Activated naive CD8-positive, alpha-beta T cell treated with anti-CD3 and anti-CD28 coated beads, Interleukin-2, amount 10 ng/mL, durations not matched to agents 7 days and 5 days (primary cell): ENCODE measurements around the gene TPRN. TPM values are rescaled to one million over a fixed set of nuclear protein-coding genes. Genes with fewer than 3 reads are reported as not detected.

Experiments
- ATAC-seq: fragments of 150-1000 bp; cut with Tn5 transposase; one replicate; pipeline ENCODE4 v1.10.0; 2021; ENCODE audit warnings: low read depth, moderate library complexity
- POLR2A ChIA-PET: fragments of 350-600 bp; sonication (Branson Sonifier 250); formaldehyde crosslinking; loops from one replicate; lab custom pipeline; 2021; ENCODE audit warnings: antibody characterized with exemption; lab: Charles Lee
- DNase-seq: peaks from one replicate; pipeline ENCODE4 v3.0.0; 2021
- H3K27ac Mint-ChIP-seq: one replicate; pipeline ENCODE4 v1.8.0; 2022; ENCODE audit warnings: mild to moderate bottlenecking, mixed read lengths
- H3K27me3 Mint-ChIP-seq: one replicate; pipeline ENCODE4 v1.8.0; 2022; ENCODE audit warnings: mild to moderate bottlenecking, moderate library complexity, mixed read lengths
- H3K36me3 Mint-ChIP-seq: one replicate; pipeline ENCODE4 v1.8.0; 2021; ENCODE audit warnings: mild to moderate bottlenecking, mixed read lengths
- H3K4me1 Mint-ChIP-seq: one replicate; pipeline ENCODE4 v1.8.0; 2021; ENCODE audit warnings: mixed read lengths
- H3K4me3 Mint-ChIP-seq: one replicate; pipeline ENCODE4 v1.8.0; 2022; ENCODE audit warnings: mild to moderate bottlenecking, moderate library complexity, mixed read lengths
- H3K9me3 Mint-ChIP-seq: one replicate; pipeline ENCODE4 v1.8.0; 2021; ENCODE audit warnings: mixed read lengths
- total RNA-seq, 2 experiments: library from RNA; stranded (reverse); gene quantifications; one replicate each; pipeline ENCODE4 v1.2.3, GENCODE V29; 2021

TPRN gene
- total RNA-seq, 2 experiments from 2014 or later: 11.2 to 14.7 TPM

GRCh38 chr9:137232510-137232909 is 32.0 kb upstream of the TPRN start:
- Mint-ChIP-seq H3K4me3 (no peak overlapping the region), H3K27ac (no peak overlapping the region), H3K27me3 (peaks cover 2% of the 10 kb centered on the region), H3K36me3 (no peaks in the 10 kb centered on the region), H3K4me1 (peaks cover 2% of the 10 kb centered on the region), H3K9me3 (no peaks in the 10 kb centered on the region)
- ATAC-seq: no peak
- POLR2A ChIA-PET: interaction anchor here (1.1 kb wide), 1 partner anchor 10 kb away, joined by 3 read pairs; no protein-coding TSS in a partner anchor
- no peak for DNase-seq

- ATAC-seq: no peak
- no peak overlapping the region for H3K4me3 Mint-ChIP-seq
- peaks cover 2% of the 10 kb centered on the region for H3K27me3 Mint-ChIP-seq
- DNase-seq: no peak
- H3K9me3 Mint-ChIP-seq: no peaks in the 10 kb centered on the region
- no peak overlapping the region for H3K27ac Mint-ChIP-seq
- POLR2A ChIA-PET: interaction anchor here (1.7 kb wide), 1 partner anchor 9 kb away, joined by 8 read pairs; the partner anchor contains the start of gene TUBB4B
- peaks cover 4% of the 10 kb centered on the region for H3K4me1 Mint-ChIP-seq
- no peaks in the 10 kb centered on the region for H3K36me3 Mint-ChIP-seq
Measured at GRCh38 chr9:137232101-137232500, 31.6 kb upstream of the TPRN start.

GRCh38 chr9:137231372-137232039 is 31.0 kb upstream of the TPRN start:
- no peak for DNase-seq
- H3K36me3 Mint-ChIP-seq: no peaks in the 10 kb centered on the region
- H3K27ac Mint-ChIP-seq: no peak overlapping the region
- H3K9me3 Mint-ChIP-seq: no peaks in the 10 kb centered on the region
- H3K4me1 Mint-ChIP-seq: peaks cover 4% of the 10 kb centered on the region
- H3K4me3 Mint-ChIP-seq: no peak overlapping the region
- peaks cover 2% of the 10 kb centered on the region for H3K27me3 Mint-ChIP-seq
- no peak for ATAC-seq
- POLR2A ChIA-PET: interaction anchor here (1.7 kb wide), 1 partner anchor 9 kb away, joined by 8 read pairs; the partner anchor contains the start of gene TUBB4B

- POLR2A ChIA-PET: interaction anchor here (1.7 kb wide), 1 partner anchor 10 kb away, joined by 8 read pairs; the partner anchor contains the start of gene TUBB4B
- peaks cover 2% of the 10 kb centered on the region for H3K27me3 Mint-ChIP-seq
Measured at GRCh38 chr9:137230705-137231371, 30.3 kb upstream of the TPRN start, which contains the start of gene SLC34A3. Gene SLC34A3, plus strand, starts transcription at chr9:137230901. Its CDS starts 802 bp downstream, at chr9:137231703.

GRCh38 chr9:137229903-137230704 is 29.6 kb upstream of the TPRN start:
- no peaks in the 10 kb centered on the region for H3K36me3 Mint-ChIP-seq
- POLR2A ChIA-PET: interaction anchor here (1.7 kb wide), 1 partner anchor 11 kb away, joined by 8 read pairs; the partner anchor contains the start of gene TUBB4B
- no peak for DNase-seq
- no peak overlapping the region for H3K4me3 Mint-ChIP-seq
- peaks cover 2% of the 10 kb centered on the region for H3K27me3 Mint-ChIP-seq
- peaks cover 4% of the 10 kb centered on the region for H3K4me1 Mint-ChIP-seq
- no peaks in the 10 kb centered on the region for H3K9me3 Mint-ChIP-seq
- ATAC-seq: no peak
- no peak overlapping the region for H3K27ac Mint-ChIP-seq

More at GRCh38 chr9:137230705-137231371, 30.3 kb upstream of the TPRN start, which contains the start of gene SLC34A3:
- H3K36me3 Mint-ChIP-seq: no peaks in the 10 kb centered on the region
- ATAC-seq (no peak), DNase-seq (no peak)
- H3K4me3 Mint-ChIP-seq: no peak within 1 kb of the TSS
- no peaks in the 10 kb centered on the region for H3K9me3 Mint-ChIP-seq
- H3K27ac Mint-ChIP-seq: no peak within 1 kb of the TSS
- H3K4me1 Mint-ChIP-seq: peaks cover 4% of the 10 kb centered on the region

GRCh38 chr9:137228968-137229896 is 28.7 kb upstream of the TPRN start:
- H3K36me3 Mint-ChIP-seq: no peaks in the 10 kb centered on the region
- H3K27ac Mint-ChIP-seq: no peak overlapping the region
- H3K27me3 Mint-ChIP-seq: peaks cover 2% of the 10 kb centered on the region
- no peak for DNase-seq
- no peak for ATAC-seq
- peaks cover 4% of the 10 kb centered on the region for H3K4me1 Mint-ChIP-seq
- H3K9me3 Mint-ChIP-seq: no peaks in the 10 kb centered on the region
- POLR2A ChIA-PET: no interaction called here
- no peak overlapping the region for H3K4me3 Mint-ChIP-seq

GRCh38 chr9:137228506-137228967 is 28.0 kb upstream of the TPRN start:
- POLR2A ChIA-PET: interaction anchor here (1.5 kb wide), 1 partner anchor 99 kb away, joined by 7 read pairs; no protein-coding TSS in a partner anchor
- no peaks in the 10 kb centered on the region for H3K36me3 Mint-ChIP-seq
- peaks cover 2% of the 10 kb centered on the region for H3K27me3 Mint-ChIP-seq
- no peak overlapping the region for H3K27ac Mint-ChIP-seq
- no peaks in the 10 kb centered on the region for H3K9me3 Mint-ChIP-seq
- DNase-seq: no peak
- ATAC-seq: no peak
- peaks cover 5% of the 10 kb centered on the region for H3K4me1 Mint-ChIP-seq
- H3K4me3 Mint-ChIP-seq: no peak overlapping the region

GRCh38 chr9:137227853-137228505 is 27.4 kb upstream of the TPRN start:
- peaks cover 2% of the 10 kb centered on the region for H3K27me3 Mint-ChIP-seq
- H3K4me3 Mint-ChIP-seq: peak overlapping the region; percentile 33
- POLR2A ChIA-PET: interaction anchor here (0.8 to 2.5 kb wide), 4 partner anchors 11 to 132 kb away, joined by 3 to 11 read pairs (median 6); partner anchors contain the start of genes ANAPC2 and SSNA1
- DNase-seq (no peak), ATAC-seq (no peak)
- H3K9me3 Mint-ChIP-seq: no peaks in the 10 kb centered on the region
- peaks cover 6% of the 10 kb centered on the region for H3K4me1 Mint-ChIP-seq
- H3K27ac Mint-ChIP-seq: peak overlapping the region; percentile 81
- H3K36me3 Mint-ChIP-seq: no peaks in the 10 kb centered on the region

GRCh38 chr9:137227054-137227852 is 26.7 kb upstream of the TPRN start, which contains the start of gene RNF224:
Gene RNF224, plus strand, starts transcription at chr9:137227502. Its CDS starts 834 bp downstream, at chr9:137228336.
- H3K4me1 Mint-ChIP-seq: peaks cover 7% of the 10 kb centered on the region
- no peaks in the 10 kb centered on the region for H3K9me3 Mint-ChIP-seq
- peak; percentile 40 for ATAC-seq
- H3K27me3 Mint-ChIP-seq: peaks cover 2% of the 10 kb centered on the region
- H3K27ac Mint-ChIP-seq: peak within 1 kb of the TSS; percentile 81
- POLR2A ChIA-PET: interaction anchor here (0.8 to 4.9 kb wide), 9 partner anchors 12 to 141 kb away, joined by 3 to 35 read pairs (median 3); partner anchors contain the start of genes ANAPC2, MAN1B1, SSNA1 and TUBB4B
- DNase-seq: peak; percentile 88
- peak within 1 kb of the TSS; percentile 33 for H3K4me3 Mint-ChIP-seq
- no peaks in the 10 kb centered on the region for H3K36me3 Mint-ChIP-seq

GRCh38 chr9:137226338-137227053 is 26.0 kb upstream of the TPRN start:
- Mint-ChIP-seq H3K9me3 (no peaks in the 10 kb centered on the region), H3K36me3 (no peaks in the 10 kb centered on the region), H3K27ac (no peak overlapping the region), H3K27me3 (peaks cover 2% of the 10 kb centered on the region), H3K4me3 (no peak overlapping the region), H3K4me1 (peaks cover 7% of the 10 kb centered on the region)
- ATAC-seq: no peak
- POLR2A ChIA-PET: interaction anchor here (0.8 to 4.9 kb wide), 8 partner anchors 14 to 157 kb away, joined by 3 to 35 read pairs (median 4); partner anchors contain the start of genes MAN1B1, SAPCD2, TPRN and TUBB4B
- peak; percentile 32 for DNase-seq
